GM12892 (cell line): ENCODE measurements around the gene COL17A1.

Source experiments
- DNase-seq: peaks from one replicate; pipeline ENCODE4 v3.0.0; 2011; ENCODE audit not compliant: insufficient read length
- FAIRE-seq: peaks from 2 replicates; lab custom pipeline; 2011; peaks lifted over from hg19 to GRCh38; lab: Jason Lieb, UNC
- POLR2A ChIP-seq: IDR thresholded peaks from 2 replicates; pipeline ENCODE4 v1.6.1; 2011; ENCODE audit warnings: low read depth, low read length, control low read depth
- POLR2AphosphoS5 ChIP-seq: IDR thresholded peaks from 2 replicates; pipeline ENCODE4 v1.6.1; 2011; ENCODE audit warnings: low read depth, low read length, control low read depth
- TAF1 ChIP-seq: IDR thresholded peaks from 2 replicates; pipeline ENCODE4 v1.6.1; 2011; ENCODE audit warnings: low read depth, mild to moderate bottlenecking, control low read depth, low read length, borderline replicate concordance

The COL17A1 gene

GRCh38 chr10:104065748-104066147 is 19.9 kb downstream of the COL17A1 start:
- no peak for DNase-seq
- no peak for FAIRE-seq
- TF ChIP-seq POLR2AphosphoS5 (no peak), POLR2A (no peak)

- DNase-seq (no peak), FAIRE-seq (no peak)
- TF ChIP-seq POLR2A (no peak), POLR2AphosphoS5 (no peak), TAF1 (no peak)
Measured at GRCh38 chr10:104061196-104061595, 24.5 kb downstream of the COL17A1 start.

- FAIRE-seq (no peak), DNase-seq (no peak)
- TF ChIP-seq POLR2AphosphoS5 = no peak
- no peak for TF ChIP-seq TAF1
- no peak for TF ChIP-seq POLR2A
Measured at GRCh38 chr10:104059364-104059763, 26.3 kb downstream of the COL17A1 start.

GRCh38 chr10:104057717-104058116 is 28.0 kb downstream of the COL17A1 start:
- DNase-seq (no peak), FAIRE-seq (no peak)
- no peak for TF ChIP-seq TAF1
- TF ChIP-seq POLR2AphosphoS5 = no peak

- DNase-seq (no peak), FAIRE-seq (no peak)
- TF ChIP-seq TAF1 (no peak), POLR2AphosphoS5 (no peak), POLR2A (no peak)
Measured at GRCh38 chr10:104056619-104057273, 28.9 kb downstream of the COL17A1 start.

- TF ChIP-seq TAF1 (no peak), POLR2AphosphoS5 (no peak), POLR2A (no peak)
- FAIRE-seq = no peak
- no peak for DNase-seq
Measured at GRCh38 chr10:104054430-104054829, 31.2 kb downstream of the COL17A1 start.

GRCh38 chr10:104053201-104053600 is 32.5 kb downstream of the COL17A1 start:
- no peak for DNase-seq
- FAIRE-seq = no peak
- TF ChIP-seq POLR2A (no peak), TAF1 (no peak), POLR2AphosphoS5 (no peak)

- TF ChIP-seq POLR2AphosphoS5 (no peak), POLR2A (no peak), TAF1 (no peak)
- DNase-seq (no peak), FAIRE-seq (no peak)
Measured at GRCh38 chr10:104052431-104052830, 33.2 kb downstream of the COL17A1 start.

GRCh38 chr10:104049504-104050250 is 36.0 kb downstream of the COL17A1 start:
- TF ChIP-seq POLR2AphosphoS5 (no peak), TAF1 (no peak), POLR2A (no peak)
- FAIRE-seq = no peak
- DNase-seq = no peak

GRCh38 chr10:104046651-104047050 is 39.0 kb downstream of the COL17A1 start:
- DNase-seq (no peak), FAIRE-seq (no peak)
- no peak for TF ChIP-seq TAF1
- TF ChIP-seq POLR2A = no peak
- TF ChIP-seq POLR2AphosphoS5 = no peak

- FAIRE-seq = no peak
- no peak for TF ChIP-seq POLR2A
- no peak for TF ChIP-seq POLR2AphosphoS5
- no peak for TF ChIP-seq TAF1
- DNase-seq = no peak
Measured at GRCh38 chr10:104045151-104046089, 40.3 kb downstream of the COL17A1 start.

GRCh38 chr10:104043854-104044253 is 41.8 kb downstream of the COL17A1 start:
- FAIRE-seq (no peak), DNase-seq (no peak)
- TF ChIP-seq TAF1 (no peak), POLR2AphosphoS5 (no peak)
